H1 (cell line): ENCODE results near the gene RBM14. TPM values are rescaled to one million over a fixed set of nuclear protein-coding genes. Genes with fewer than 3 reads are reported as not detected.

Source experiments
- CTCF ChIA-PET: fragments of 300-600 bp; sonication (Branson Sonifier 250); formaldehyde crosslinking; loops from one replicate; lab custom pipeline; 2021; ENCODE audit not compliant: partially characterized antibody; lab: Charles Lee
- POLR2A ChIA-PET: fragments of 300-600 bp; sonication (Branson Sonifier 250); formaldehyde crosslinking; loops from one replicate; lab custom pipeline; 2021; ENCODE audit warnings: inconsistent platforms; ENCODE audit not compliant: partially characterized antibody; lab: Charles Lee
- DNase-seq, 2 experiments: peaks; one replicate each; pipeline versions ENCODE4 v3.0.0 to v3.0.0-alpha.2; 2010 to 2022; ENCODE audit warnings: low spot score in 2 of 2, low read depth in 1 of 2, mixed read lengths in 1 of 2
- FAIRE-seq: peaks from 2 replicates; lab custom pipeline; 2011; peaks lifted over from hg19 to GRCh38; lab: Jason Lieb, UNC
- H2AFZ ChIP-seq: 2 replicates; pipeline ENCODE4 v1.8.1; 2012; ENCODE audit warnings: low read length, inconsistent platforms
- H2AK5ac ChIP-seq: 2 replicates; pipeline ENCODE4 v1.6.1; 2013; ENCODE audit warnings: low read depth, low read length
- H2BK120ac ChIP-seq: replicated peaks from 2 replicates; pipeline ENCODE3; 2013; ENCODE audit warnings: low read depth, low read length, inconsistent platforms
- H2BK12ac ChIP-seq: 2 replicates; pipeline ENCODE4 v1.6.1; 2013; ENCODE audit warnings: low read depth, low read length
- H2BK15ac ChIP-seq: 2 replicates; pipeline ENCODE4 v1.6.1; 2013; ENCODE audit warnings: low read length
- H2BK20ac ChIP-seq: 2 replicates; pipeline ENCODE4 v1.6.1; 2013; ENCODE audit warnings: low read length
- H2BK5ac ChIP-seq: 2 replicates; pipeline ENCODE4 v1.6.1; 2013; ENCODE audit warnings: low read depth, low read length
- H3K14ac ChIP-seq: 2 replicates; pipeline ENCODE4 v1.6.1; 2013; ENCODE audit warnings: inconsistent platforms; ENCODE audit not compliant: insufficient read length
- H3K18ac ChIP-seq: 2 replicates; pipeline ENCODE4 v1.6.1; 2013; ENCODE audit warnings: low read length; ENCODE audit errors: extremely low read depth
- H3K23ac ChIP-seq: 2 replicates; pipeline ENCODE4 v1.6.1; 2013; ENCODE audit warnings: inconsistent platforms; ENCODE audit not compliant: insufficient read length
- H3K23me2 ChIP-seq: 2 replicates; pipeline ENCODE4 v1.6.1; 2013; ENCODE audit warnings: low read depth, low read length
- H3K27ac ChIP-seq: 2 replicates; pipeline ENCODE4 v1.6.1; 2011; ENCODE audit warnings: low read depth, low read length, inconsistent platforms
- H3K27me3 ChIP-seq, 4 experiments: replicated peaks in 1 of 4; 1 replicate in 1 of 4; 2 replicates in 3 of 4; pipeline versions ENCODE4 v1.6.1 to v1.8.1; 2011 to 2013; ENCODE audit warnings: low read length in 3 of 4, mild to moderate bottlenecking in 3 of 4, inconsistent platforms in 2 of 4, mixed read lengths in 2 of 4, moderate library complexity in 1 of 4; ENCODE audit not compliant: control insufficient read depth in 3 of 4, insufficient read depth in 3 of 4; ENCODE audit errors: extremely low read depth in 1 of 4
- H3K36me3 ChIP-seq, 4 experiments: 2 replicates each; pipeline versions ENCODE4 v1.6.1 to v1.8.1; 2011 to 2013; ENCODE audit warnings: mild to moderate bottlenecking in 4 of 4, low read length in 3 of 4, moderate library complexity in 2 of 4, control low read depth in 1 of 4, inconsistent platforms in 1 of 4; ENCODE audit not compliant: insufficient read depth in 4 of 4, control insufficient read depth in 2 of 4
- H3K4ac ChIP-seq: replicated peaks from 2 replicates; pipeline ENCODE3; 2013; ENCODE audit warnings: low read length, low read depth, mixed read lengths, inconsistent platforms; ENCODE audit not compliant: insufficient read length
- H3K4me1 ChIP-seq, 4 experiments: replicated peaks in 1 of 4; 1 replicate in 1 of 4; 2 replicates in 3 of 4; pipeline versions ENCODE4 v1.6.1 to v1.8.1; 2011 to 2013; ENCODE audit warnings: low read length in 3 of 4, inconsistent platforms in 2 of 4, mixed read lengths in 1 of 4; ENCODE audit not compliant: insufficient read depth in 4 of 4, control insufficient read depth in 3 of 4
- H3K4me2 ChIP-seq, 2 experiments: 2 replicates each; pipeline versions ENCODE4 v1.6.1 to v1.8.1; 2011 to 2013; ENCODE audit warnings: low read depth in 2 of 2, low read length in 2 of 2, control low read depth in 1 of 2, inconsistent platforms in 1 of 2, mild to moderate bottlenecking in 1 of 2; ENCODE audit not compliant: insufficient read depth in 1 of 2
- H3K4me3 ChIP-seq, 4 experiments: fragments of 200-600, 300-600 bp in 1 of 4; sonication (generic), shearing (Covaris generic), sonication (Bioruptor Twin) in 1 of 4; 2 replicates each; pipeline versions ENCODE4 v1.5.1 to v1.8.1; 2011 to 2016; ENCODE audit warnings: low read length in 4 of 4, low read depth in 3 of 4, control low read depth in 2 of 4, inconsistent platforms in 2 of 4, mild to moderate bottlenecking in 2 of 4, mixed read lengths in 1 of 4, moderate library complexity in 1 of 4; ENCODE audit not compliant: insufficient read depth in 2 of 4; ENCODE audit errors: extremely low read depth in 1 of 4
- H3K56ac ChIP-seq: replicated peaks from 2 replicates; pipeline ENCODE3; 2013; ENCODE audit warnings: low read depth, mild to moderate bottlenecking, mixed read lengths, low read length, inconsistent platforms; ENCODE audit not compliant: insufficient read length
- H3K79me1 ChIP-seq: 2 replicates; pipeline ENCODE4 v1.6.1; 2013; ENCODE audit warnings: low read depth, low read length, control low read depth
- H3K79me2 ChIP-seq, 2 experiments: 2 replicates each; pipeline versions ENCODE4 v1.6.1 to v1.8.1; 2012 to 2013; ENCODE audit warnings: low read length in 2 of 2, mild to moderate bottlenecking in 2 of 2, inconsistent platforms in 1 of 2; ENCODE audit not compliant: insufficient read depth in 2 of 2, control insufficient read depth in 1 of 2
- H3K9ac ChIP-seq, 4 experiments: replicated peaks in 1 of 4; 1 replicate in 1 of 4; 2 replicates in 3 of 4; pipeline versions ENCODE4 v1.6.1 to v1.8.1; 2011 to 2013; ENCODE audit warnings: low read depth in 3 of 4, low read length in 3 of 4, control low read depth in 2 of 4, mild to moderate bottlenecking in 2 of 4, moderate library complexity in 2 of 4, inconsistent platforms in 1 of 4; ENCODE audit errors: extremely low read depth in 1 of 4
- H3K9me3 ChIP-seq, 2 experiments: 2 replicates each; pipeline versions ENCODE4 v1.6.1 to v1.8.1; 2012 to 2013; ENCODE audit warnings: mild to moderate bottlenecking in 2 of 2, moderate library complexity in 2 of 2, control low read depth in 1 of 2, inconsistent platforms in 1 of 2, low read depth in 1 of 2, low read length in 1 of 2, mixed read lengths in 1 of 2; ENCODE audit not compliant: insufficient read depth in 2 of 2
- H4K20me1 ChIP-seq, 2 experiments: replicated peaks in 1 of 2; 2 replicates each; pipeline versions ENCODE3 to v1.8.1; 2011 to 2013; ENCODE audit warnings: inconsistent platforms in 2 of 2, low read length in 2 of 2, mild to moderate bottlenecking in 1 of 2; ENCODE audit not compliant: insufficient read depth in 2 of 2, control insufficient read depth in 1 of 2
- H4K5ac ChIP-seq: 2 replicates; pipeline ENCODE4 v1.6.1; 2013; ENCODE audit warnings: low read length, low read depth, mixed read lengths, inconsistent platforms; ENCODE audit not compliant: insufficient read length
- H4K8ac ChIP-seq: 2 replicates; pipeline ENCODE4 v1.8.0; 2013; ENCODE audit warnings: mild to moderate bottlenecking, moderate library complexity, low read length, inconsistent platforms; ENCODE audit not compliant: insufficient read depth; ENCODE audit errors: extremely low read depth
- H4K91ac ChIP-seq: replicated peaks from 2 replicates; pipeline ENCODE3; 2013; ENCODE audit warnings: low read length, mixed read lengths, inconsistent platforms; ENCODE audit not compliant: insufficient read length
- BACH1 ChIP-seq: IDR thresholded peaks from 2 replicates; pipeline ENCODE4 v1.6.1; 2012; ENCODE audit warnings: low read length, improper control_type of control experiment
- EGR1 ChIP-seq: IDR thresholded peaks from 2 replicates; pipeline ENCODE4 v1.6.1; 2011; ENCODE audit warnings: low read depth, low read length, borderline replicate concordance
- EP300 ChIP-seq, 2 experiments: IDR thresholded peaks; 1 replicate in 1 of 2; 2 replicates in 1 of 2; pipeline ENCODE4 v1.6.1; 2011 to 2012; ENCODE audit warnings: low read depth in 2 of 2, low read length in 2 of 2, mild to moderate bottlenecking in 2 of 2, borderline replicate concordance in 1 of 2, inconsistent platforms in 1 of 2, moderate library complexity in 1 of 2
- RAD21 ChIP-seq, 2 experiments: IDR thresholded peaks in 1 of 2; conservative IDR thresholded peaks in 1 of 2; 2 replicates each; pipeline ENCODE4 v1.6.1; 2011; ENCODE audit warnings: low read depth in 2 of 2, low read length in 2 of 2, improper control_type of control experiment in 1 of 2, inconsistent platforms in 1 of 2, mild to moderate bottlenecking in 1 of 2, moderate library complexity in 1 of 2
- SP4 ChIP-seq: IDR thresholded peaks from 2 replicates; pipeline ENCODE4 v1.6.1; 2012; ENCODE audit warnings: low read length, inconsistent platforms
- SRF ChIP-seq: IDR thresholded peaks from 2 replicates; pipeline ENCODE4 v1.6.1; 2011; ENCODE audit warnings: mild to moderate bottlenecking, low read depth, low read length, moderate library complexity
- TBP ChIP-seq: IDR thresholded peaks from 2 replicates; pipeline ENCODE4 v1.6.1; 2011; ENCODE audit warnings: low read depth, low read length, improper control_type of control experiment
- TCF12 ChIP-seq: IDR thresholded peaks from 2 replicates; pipeline ENCODE4 v1.6.1; 2011; ENCODE audit warnings: low read depth, mild to moderate bottlenecking, low read length
- YY1 ChIP-seq: IDR thresholded peaks from 2 replicates; pipeline ENCODE4 v1.6.1; 2011; ENCODE audit warnings: low read depth, mild to moderate bottlenecking, low read length
- ZNF274 ChIP-seq: IDR thresholded peaks from 2 replicates; pipeline ENCODE4 v1.7.0; 2012; ENCODE audit warnings: low read length, borderline replicate concordance; ENCODE audit errors: extremely low read depth
- WGBS, 2 experiments: shearing (Covaris generic) in 1 of 2; methylation state at CpG; one replicate each; pipeline versions ENCODE4 v1.1.6 to v1.1.7; 2013 to 2015; ENCODE audit warnings: low lambda C conversion rate in 2 of 2, mixed read lengths in 2 of 2, inconsistent platforms in 1 of 2, low coverage in 1 of 2, missing lambda C conversion rate in 1 of 2; ENCODE audit not compliant: insufficient replicate concordance in 2 of 2, insufficient coverage in 1 of 2, insufficient read length in 1 of 2; ENCODE audit errors: extremely low coverage in 1 of 2, missing lambda C conversion rate in 1 of 2; 5-methylcytosine and 5-hydroxymethylcytosine counted together
- polyA plus RNA-seq, 7 experiments: library from polyadenylated mRNA; depleted of rRNA in 3 of 7; stranded (reverse) in 5 of 7; unstranded in 2 of 7; fragments of >200 nt in 5 of 7; fragments of 200-250 nt in 2 of 7; gene quantifications; 1 replicate in 5 of 7; 2 replicates in 1 of 7; 4 replicates in 1 of 7; pipeline versions ENCODE4 v1.2.1 to v1.2.3, GENCODE V29; 2011 to 2013; ENCODE audit warnings: missing spikeins in 2 of 7, mixed read lengths in 2 of 7
- total RNA-seq: library from RNA; stranded (reverse); fragmentation: NEBNext Ultra II Directional; extraction: Animal tissue kit (Norgen Biotek cat#: 25700); gene quantifications from 2 replicates; pipeline ENCODE4 v1.2.1, GENCODE V29; 2021
- TF ChIP-seq, protein P1 (sequence below): IDR thresholded peaks from 2 replicates; pipeline ENCODE4 v1.6.1; 2012; ENCODE audit warnings: inconsistent platforms

The RBM14 gene
- total and polyA plus RNA-seq, 2 of the 8 experiments (the other 6 are each of a cell fraction or from before 2014, with no cell fraction given): 67.2 to 142 TPM

DNA sequence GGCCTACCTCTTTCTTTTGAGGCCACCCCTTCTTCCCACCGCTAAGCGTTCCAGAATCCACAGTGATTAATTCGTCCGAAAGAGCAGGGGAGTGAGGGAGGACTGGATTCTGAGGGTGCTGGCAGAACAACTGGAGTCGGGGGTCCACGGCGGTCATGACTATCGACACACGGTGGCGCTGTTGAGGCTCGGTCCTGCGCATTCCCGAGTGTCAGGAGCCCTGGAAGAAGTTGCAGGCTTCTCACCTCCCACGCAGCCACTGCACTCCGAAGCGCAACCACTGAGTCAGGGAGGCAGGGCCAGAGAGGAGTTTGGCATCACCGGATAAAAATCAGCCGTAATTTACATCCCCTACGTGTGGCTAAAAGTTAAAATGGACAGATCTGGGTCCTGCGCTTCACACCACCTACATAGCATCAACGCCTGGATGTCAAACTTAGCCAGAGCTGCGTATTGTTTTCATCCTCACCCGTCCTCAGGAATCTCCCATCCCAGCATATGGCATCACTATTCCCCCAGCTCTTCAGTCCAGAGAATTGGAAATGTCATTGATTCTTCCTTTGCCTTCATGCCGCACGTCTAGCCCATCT is 37.3 kb upstream of the RBM14 start:
- ChIA-PET CTCF (interaction anchor here (0.7 to 6.2 kb wide), 23 partner anchors 10 to 1265 kb away, joined by 3 to 46 read pairs (median 4); partner anchors contain the start of genes CCDC87, CCS, CTSF and RBM14), POLR2A (interaction anchor here (0.7 to 6.8 kb wide), 8 partner anchors 10 to 265 kb away, joined by 3 to 51 read pairs (median 4); partner anchors contain the start of genes CCDC87, CCS, CTSF and RBM4B)
- Histone ChIP-seq H3K4me2 (0 out of 4 replicates have a peak overlapping the region, but pooled peaks of 1 of the 2 experiments have one; percentile 5), H3K18ac (no peak overlapping the region), H4K20me1 (no peaks in the 10 kb centered on the region), H3K4ac (no peak overlapping the region), H3K9me3 (peaks cover 2 to 4% of the 10 kb centered on the region in 2 experiments; a peak in 2 of 4 replicates), H4K91ac (no peak overlapping the region), H3K9ac (no peak overlapping the region), H3K27me3 (peaks cover 0 to 6% (median 1%) of the 10 kb centered on the region in 4 experiments; a peak in 2 of 7 replicates), H2BK12ac (peak overlapping the region; percentile 94; the same call in 1 of the 2 replicates), H3K23me2 (no peaks in the 10 kb centered on the region), H2BK20ac (no peak overlapping the region), H3K79me2 (no peaks in the 10 kb centered on the region), H3K79me1 (no peaks in the 10 kb centered on the region), H3K23ac (no peak overlapping the region), H2AFZ (peak overlapping the region; percentile 90; the same call in 1 of the 2 replicates), H2BK15ac (peak overlapping the region; percentile 65), H3K4me3 (no peak overlapping the region), H3K14ac (no peak overlapping the region), H3K4me1 (peaks cover 0 to 6% (median 4%) of the 10 kb centered on the region in 4 experiments; a peak in 5 of 7 replicates), H2BK120ac (no peak overlapping the region), H4K5ac (no peak overlapping the region), H3K56ac (no peak overlapping the region), H2BK5ac (no peak overlapping the region), H2AK5ac (no peak overlapping the region), H3K27ac (no peak overlapping the region), H4K8ac (0 out of 2 replicates have a peak overlapping the region, but pooled peaks have one; percentile 12), H3K36me3 (no peaks in the 10 kb centered on the region)
- DNase-seq: peak in 1 of 2 experiments; percentile 97
- no peak for FAIRE-seq
- WGBS, 2 experiments: 31% methylated on average over 25 of the region's 25 CpGs; no CpG with 5 or more reads in 1 of the 2 experiments
- peak; percentile 76; the same call in 1 of the 2 replicates for TF ChIP-seq BACH1
- TF ChIP-seq SRF: no peak
- TF ChIP-seq TCF12: no peak
- TF ChIP-seq EGR1: peak; percentile 84; the same call in 1 of the 2 replicates
- TF ChIP-seq, protein P1, sequence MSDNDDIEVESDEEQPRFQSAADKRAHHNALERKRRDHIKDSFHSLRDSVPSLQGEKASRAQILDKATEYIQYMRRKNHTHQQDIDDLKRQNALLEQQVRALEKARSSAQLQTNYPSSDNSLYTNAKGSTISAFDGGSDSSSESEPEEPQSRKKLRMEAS: peak; percentile 73
- no peak for TF ChIP-seq ZNF274
- peak; percentile 54; the same call in 1 of the 2 replicates for TF ChIP-seq YY1
- TF ChIP-seq RAD21 (IDR thresholded peaks at IDR 0.05 in 1 of 2, conservative IDR thresholded peaks at IDR 0.05 in 1 of 2; ENCODE audit: low read depth in 2 of 2, low read length in 2 of 2): peak; percentile 75 to 78
- 0 out of 3 replicates have a peak, but pooled peaks of 1 of the 2 experiments have one; percentile 26 for TF ChIP-seq EP300 (IDR thresholded peaks at IDR 0.05; ENCODE audit: borderline replicate concordance in 1 of 2, low read depth in 2 of 2, low read length in 2 of 2)
- TF ChIP-seq SP4: no peak
- 0 out of 2 replicates have a peak, but pooled peaks have one; percentile 9 for TF ChIP-seq TBP
